HL-60 (cell line): ENCODE measurements around the gene GALNT17.

Experiments used
- CTCF ChIP-seq: IDR thresholded peaks from one replicate; pipeline ENCODE4 v1.5.1; 2011; ENCODE audit warnings: low read length, control low read depth, inconsistent platforms; ENCODE audit not compliant: insufficient read depth
- GABPA ChIP-seq: IDR thresholded peaks from 2 replicates; pipeline ENCODE4 v1.6.1; 2012; ENCODE audit warnings: low read depth
- POLR2AphosphoS5 ChIP-seq: IDR thresholded peaks from 2 replicates; pipeline ENCODE4 v1.6.1; 2012; ENCODE audit warnings: low read depth
- REST ChIP-seq: IDR thresholded peaks from 2 replicates; pipeline ENCODE4 v1.6.1; 2012; ENCODE audit warnings: low read depth; ENCODE audit not compliant: insufficient replicate concordance

GRCh38 chr7:71404726-71405345, 272.9 kb downstream of the GALNT17 start:
- TF ChIP-seq CTCF (no peak), POLR2AphosphoS5 (no peak), GABPA (no peak), REST (no peak)
